ENCODE measurements around the gene SMIM44. TPM values are rescaled to one million over a fixed set of nuclear protein-coding genes. Genes with fewer than 3 reads are reported as not detected.

Gene SMIM44
- total RNA-seq, 1 donor: not detected

- peaks cover 17% of the 10 kb centered on the region for H4K20me1 ChIP-seq (ENCODE audit: insufficient read depth, low read length)
- no peak overlapping the region for H3K4me3 ChIP-seq (ENCODE audit: insufficient read depth, low read length)
- H3K4me2 ChIP-seq (ENCODE audit: insufficient read depth, low read length): no peak overlapping the region
- H3K4me1 ChIP-seq (ENCODE audit: insufficient read depth, low read length): peaks cover 25% of the 10 kb centered on the region
- no peak for TF ChIP-seq CTCF (IDR thresholded peaks at IDR 0.05; ENCODE audit: extremely low read depth, low read depth, low read length)
- H3K79me2 ChIP-seq (ENCODE audit: insufficient read depth, low read length): peaks cover 44% of the 10 kb centered on the region
- no peak overlapping the region for H3K27ac ChIP-seq (ENCODE audit: low read depth, low read length)
- DNase-seq (ENCODE audit: insufficient read length, low spot score, missing footprints): no peak
- H3K27me3 ChIP-seq (ENCODE audit: insufficient read depth, low read length): no peaks in the 10 kb centered on the region
- peaks cover 1% of the 10 kb centered on the region for H3K36me3 ChIP-seq (ENCODE audit: insufficient read depth, low read length)
- H2AFZ ChIP-seq (ENCODE audit: low read length): no peak overlapping the region
- no peaks in the 10 kb centered on the region for H3K9me3 ChIP-seq (ENCODE audit: low read depth, low read length)
These were observed 21.5 kb upstream of the SMIM44 start for GRCh38 chr19:3504735-3505134.

GRCh38 chr19:3503036-3503572, 19.9 kb upstream of the SMIM44 start:
- H3K4me2 ChIP-seq (ENCODE audit: insufficient read depth, low read length): no peak overlapping the region
- TF ChIP-seq CTCF (IDR thresholded peaks at IDR 0.05; ENCODE audit: extremely low read depth, low read depth, low read length): no peak
- H3K27ac ChIP-seq (ENCODE audit: low read depth, low read length): no peak overlapping the region
- peaks cover 15% of the 10 kb centered on the region for H3K4me1 ChIP-seq (ENCODE audit: insufficient read depth, low read length)
- DNase-seq (ENCODE audit: insufficient read length, low spot score, missing footprints): no peak
- no peaks in the 10 kb centered on the region for H3K36me3 ChIP-seq (ENCODE audit: insufficient read depth, low read length)
- H3K27me3 ChIP-seq (ENCODE audit: insufficient read depth, low read length): no peaks in the 10 kb centered on the region
- H2AFZ ChIP-seq (ENCODE audit: low read length): peak overlapping the region; percentile 35
- H3K79me2 ChIP-seq (ENCODE audit: insufficient read depth, low read length): peaks cover 42% of the 10 kb centered on the region
- peaks cover 3% of the 10 kb centered on the region for H4K20me1 ChIP-seq (ENCODE audit: insufficient read depth, low read length)
- no peak overlapping the region for H3K4me3 ChIP-seq (ENCODE audit: insufficient read depth, low read length)
- H3K9me3 ChIP-seq (ENCODE audit: low read depth, low read length): no peaks in the 10 kb centered on the region

- H3K36me3 ChIP-seq (ENCODE audit: insufficient read depth, low read length): peaks cover 5% of the 10 kb centered on the region
- DNase-seq (ENCODE audit: insufficient read length, low spot score, missing footprints): no peak
- no peaks in the 10 kb centered on the region for H3K9me3 ChIP-seq (ENCODE audit: low read depth, low read length)
- H3K4me1 ChIP-seq (ENCODE audit: insufficient read depth, low read length): peaks cover 15% of the 10 kb centered on the region
- H3K27ac ChIP-seq (ENCODE audit: low read depth, low read length): no peak overlapping the region
- no peak overlapping the region for H3K4me2 ChIP-seq (ENCODE audit: insufficient read depth, low read length)
- peaks cover 42% of the 10 kb centered on the region for H3K79me2 ChIP-seq (ENCODE audit: insufficient read depth, low read length)
- no peak overlapping the region for H2AFZ ChIP-seq (ENCODE audit: low read length)
- peaks cover 4% of the 10 kb centered on the region for H4K20me1 ChIP-seq (ENCODE audit: insufficient read depth, low read length)
- H3K4me3 ChIP-seq (ENCODE audit: insufficient read depth, low read length): no peak overlapping the region
- no peak for TF ChIP-seq CTCF (IDR thresholded peaks at IDR 0.05; ENCODE audit: extremely low read depth, low read depth, low read length)
- no peaks in the 10 kb centered on the region for H3K27me3 ChIP-seq (ENCODE audit: insufficient read depth, low read length)
These were observed 18.5 kb upstream of the SMIM44 start for GRCh38 chr19:3501780-3502179.

- Histone ChIP-seq H3K4me2 (ENCODE audit: insufficient read depth, low read length) (peak within 1 kb of the TSS; percentile 88), H4K20me1 (ENCODE audit: insufficient read depth, low read length) (peaks cover 7% of the 10 kb centered on the region), H3K4me3 (ENCODE audit: insufficient read depth, low read length) (peak within 1 kb of the TSS; percentile 94), H3K27me3 (ENCODE audit: insufficient read depth, low read length) (no peaks in the 10 kb centered on the region), H3K36me3 (ENCODE audit: insufficient read depth, low read length) (peaks cover 15% of the 10 kb centered on the region), H3K9me3 (ENCODE audit: low read depth, low read length) (no peaks in the 10 kb centered on the region), H3K79me2 (ENCODE audit: insufficient read depth, low read length) (peaks cover 36% of the 10 kb centered on the region), H3K4me1 (ENCODE audit: insufficient read depth, low read length) (peaks cover 13% of the 10 kb centered on the region), H3K27ac (ENCODE audit: low read depth, low read length) (peak within 1 kb of the TSS; percentile 93), H2AFZ (ENCODE audit: low read length) (peak within 1 kb of the TSS; percentile 92)
- DNase-seq (ENCODE audit: insufficient read length, low spot score, missing footprints): peak; percentile 99
- TF ChIP-seq CTCF (IDR thresholded peaks at IDR 0.05; ENCODE audit: extremely low read depth, low read depth, low read length): no peak
These were observed 17.3 kb upstream of the SMIM44 start, which contains the start of gene DOHH for GRCh38 chr19:3500429-3501101. TSS of gene DOHH (minus strand) at chr19:3500674. CDS start at chr19:3496814, 3,860 bp downstream.

Measured in osteoblast (primary cell).